ENCODE results near the gene TOMM6.

Gene TOMM6

GRCh38 chr6:41774841-41775240 lies 12.7 kb upstream of the TOMM6 start:
- ATAC-seq, result no peak
- TF ChIP-seq PPARA (CRISPR knock-in tag; IDR thresholded peaks at IDR 0.05; ENCODE audit: borderline replicate concordance) (no peak), CREB5 (CRISPR knock-in tag; IDR thresholded peaks at IDR 0.05; ENCODE audit: low read depth) (no peak), SNAI2 (CRISPR knock-in tag; IDR thresholded peaks at IDR 0.05) (no peak), ARNTL (CRISPR knock-in tag; IDR thresholded peaks at IDR 0.05; ENCODE audit: borderline replicate concordance, low read depth) (no peak), ZFP3 (CRISPR knock-in tag; IDR thresholded peaks at IDR 0.05) (no peak), BACH2 (CRISPR knock-in tag; IDR thresholded peaks at IDR 0.05; ENCODE audit: borderline replicate concordance) (no peak), TOX (CRISPR knock-in tag; IDR thresholded peaks at IDR 0.05; ENCODE audit: borderline replicate concordance) (no peak), CSDC2 (CRISPR knock-in tag; IDR thresholded peaks at IDR 0.05) (no peak), ZNF565 (CRISPR knock-in tag; conservative IDR thresholded peaks at IDR 0.05; ENCODE audit: low read depth) (no peak), OSR1 (CRISPR knock-in tag; IDR thresholded peaks at IDR 0.05) (no peak)
- TF ChIP-seq, protein P1, sequence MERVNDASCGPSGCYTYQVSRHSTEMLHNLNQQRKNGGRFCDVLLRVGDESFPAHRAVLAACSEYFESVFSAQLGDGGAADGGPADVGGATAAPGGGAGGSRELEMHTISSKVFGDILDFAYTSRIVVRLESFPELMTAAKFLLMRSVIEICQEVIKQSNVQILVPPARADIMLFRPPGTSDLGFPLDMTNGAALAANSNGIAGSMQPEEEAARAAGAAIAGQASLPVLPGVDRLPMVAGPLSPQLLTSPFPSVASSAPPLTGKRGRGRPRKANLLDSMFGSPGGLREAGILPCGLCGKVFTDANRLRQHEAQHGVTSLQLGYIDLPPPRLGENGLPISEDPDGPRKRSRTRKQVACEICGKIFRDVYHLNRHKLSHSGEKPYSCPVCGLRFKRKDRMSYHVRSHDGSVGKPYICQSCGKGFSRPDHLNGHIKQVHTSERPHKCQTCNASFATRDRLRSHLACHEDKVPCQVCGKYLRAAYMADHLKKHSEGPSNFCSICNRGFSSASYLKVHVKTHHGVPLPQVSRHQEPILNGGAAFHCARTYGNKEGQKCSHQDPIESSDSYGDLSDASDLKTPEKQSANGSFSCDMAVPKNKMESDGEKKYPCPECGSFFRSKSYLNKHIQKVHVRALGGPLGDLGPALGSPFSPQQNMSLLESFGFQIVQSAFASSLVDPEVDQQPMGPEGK (CRISPR knock-in tag; IDR thresholded peaks at IDR 0.05; ENCODE audit: borderline replicate concordance), result no peak

- TF ChIP-seq GLIS3 (CRISPR knock-in tag; IDR thresholded peaks at IDR 0.05) (no peak), OSR1 (CRISPR knock-in tag; IDR thresholded peaks at IDR 0.05) (no peak), ZNF565 (CRISPR knock-in tag; conservative IDR thresholded peaks at IDR 0.05; ENCODE audit: low read depth) (no peak), ZNF8 (CRISPR knock-in tag; IDR thresholded peaks at IDR 0.05) (no peak), ZFP3 (CRISPR knock-in tag; IDR thresholded peaks at IDR 0.05) (no peak), TSHZ2 (CRISPR knock-in tag; IDR thresholded peaks at IDR 0.05) (no peak)
- TF ChIP-seq, protein P1 (CRISPR knock-in tag; IDR thresholded peaks at IDR 0.05; ENCODE audit: borderline replicate concordance), result no peak
- no peak for ATAC-seq
These were observed 12.1 kb upstream of the TOMM6 start for GRCh38 chr6:41775293-41775882.

DNA sequence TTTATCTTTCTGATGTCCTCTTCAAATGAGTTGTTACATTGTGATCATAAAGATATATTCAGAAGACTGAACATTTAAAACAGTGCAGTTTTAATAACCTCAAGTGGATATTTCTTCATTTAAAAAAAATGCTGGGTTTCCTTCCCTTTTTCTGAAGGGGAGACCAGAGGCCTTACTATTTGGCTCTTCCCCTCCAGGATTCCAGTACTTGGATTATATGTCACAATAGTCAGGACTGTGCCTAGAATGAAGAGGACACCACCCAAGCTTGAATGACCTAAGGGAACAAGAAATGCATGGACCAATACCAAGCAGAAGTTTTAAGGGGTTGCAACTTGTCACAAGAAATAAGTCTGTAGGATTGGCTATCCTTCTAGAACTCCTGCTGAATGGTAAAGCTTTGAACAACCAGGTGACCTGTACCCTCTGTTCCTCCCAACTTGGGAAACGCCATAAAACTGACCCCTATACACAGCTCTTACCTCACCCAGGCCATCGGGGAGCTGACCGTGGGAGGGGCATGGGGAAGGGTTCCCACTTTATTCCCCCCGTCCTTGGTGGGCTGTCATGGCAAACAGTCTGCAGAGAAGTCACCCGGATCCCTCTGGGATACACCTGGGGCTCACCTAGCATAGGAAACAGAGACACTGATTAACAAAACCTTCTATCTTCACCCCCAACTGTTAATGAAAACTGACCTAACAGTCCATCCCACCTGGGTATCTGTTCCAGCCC lies 9.8 kb upstream of the TOMM6 start:
- TF ChIP-seq ARNTL (CRISPR knock-in tag; IDR thresholded peaks at IDR 0.05; ENCODE audit: borderline replicate concordance, low read depth) (no peak), ZC3H10 (CRISPR knock-in tag; IDR thresholded peaks at IDR 0.05) (no peak), CSDC2 (CRISPR knock-in tag; IDR thresholded peaks at IDR 0.05) (no peak), ZNF565 (CRISPR knock-in tag; conservative IDR thresholded peaks at IDR 0.05; ENCODE audit: low read depth) (no peak), CSRNP3 (CRISPR knock-in tag; IDR thresholded peaks at IDR 0.05) (no peak), TOX (CRISPR knock-in tag; IDR thresholded peaks at IDR 0.05; ENCODE audit: borderline replicate concordance) (no peak), ZFP30 (CRISPR knock-in tag; IDR thresholded peaks at IDR 0.05) (no peak), CREB5 (CRISPR knock-in tag; IDR thresholded peaks at IDR 0.05; ENCODE audit: low read depth) (no peak), ISL1 (CRISPR knock-in tag; IDR thresholded peaks at IDR 0.05) (no peak), SNAI2 (CRISPR knock-in tag; IDR thresholded peaks at IDR 0.05) (no peak), RARB (CRISPR knock-in tag; IDR thresholded peaks at IDR 0.05) (no peak)
- TF ChIP-seq, protein P1 (CRISPR knock-in tag; IDR thresholded peaks at IDR 0.05; ENCODE audit: borderline replicate concordance), result no peak
- ATAC-seq, result no peak

All from SK-N-SH treated with all-trans-retinoic acid at 6 μM for 48 hours (cell line).